ENCODE data around the gene ADM2. TPM values are rescaled to one million over a fixed set of nuclear protein-coding genes. Genes with fewer than 3 reads are reported as not detected.

Gene ADM2
- total and polyA plus RNA-seq, 2 experiments from 2014 or later = 4.1 to 5.1 TPM

DNA sequence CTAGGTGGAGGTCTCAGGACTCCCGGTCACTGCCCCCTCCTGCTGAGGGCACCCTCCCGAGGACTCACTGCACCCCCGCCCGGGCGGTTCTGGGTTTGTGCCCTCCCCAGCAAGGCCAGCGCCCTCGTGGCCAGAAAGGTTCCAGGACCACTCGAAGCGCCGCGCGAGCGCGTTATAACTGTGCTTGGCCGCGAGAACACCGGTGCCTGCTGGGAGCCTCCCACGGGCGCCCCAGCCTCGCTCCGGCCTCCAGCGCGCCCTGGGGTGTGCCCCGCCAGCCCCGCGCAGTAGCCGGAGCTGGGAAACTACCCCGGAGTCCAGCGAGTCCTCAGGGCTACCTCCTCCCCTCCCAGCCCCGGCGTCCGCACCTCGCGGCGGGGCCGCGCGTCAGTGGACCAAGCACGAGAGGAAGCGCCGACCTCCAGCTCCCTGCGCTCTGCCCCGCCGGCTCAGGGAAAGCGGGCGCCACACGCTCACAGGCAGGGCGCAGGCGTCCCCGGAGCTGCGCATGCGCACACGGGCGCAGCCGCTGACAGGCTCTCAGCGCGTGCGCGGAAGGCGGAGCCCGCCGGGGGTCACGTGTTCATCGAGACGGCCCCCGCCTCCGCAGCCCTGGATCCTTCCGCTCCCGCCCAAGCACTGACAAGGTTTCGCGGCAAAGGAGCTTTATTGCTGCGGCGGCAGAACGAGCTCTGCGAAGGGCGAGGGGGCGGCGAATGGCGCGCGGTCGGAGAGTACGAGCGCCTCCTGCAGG is 43.9 kb downstream of the ADM2 start, which contains the start of gene SCO2:
SCO2 (minus strand) TSS at position 495 of the 754 bp plus-strand sequence. CDS start 1,187 bp downstream, outside the sequence.
- Histone ChIP-seq H3K9me2 (replicated peaks; ENCODE audit: insufficient read depth) (no peaks in the 10 kb centered on the region), H3K4me2 (peak within 1 kb of the TSS; percentile 94), H3K4me1 (ENCODE audit: insufficient read depth) (peaks cover 20% of the 10 kb centered on the region), H3K79me2 (peaks cover 37% of the 10 kb centered on the region), H3K27me3 (peaks cover 1% of the 10 kb centered on the region), H3K36me3 (replicated peaks; ENCODE audit: insufficient read depth, low read depth) (no peaks in the 10 kb centered on the region), H3K27ac (peak within 1 kb of the TSS; percentile 98), H4K20me1 (ENCODE audit: insufficient read depth, poor library complexity, severe bottlenecking) (peaks cover 13% of the 10 kb centered on the region), H3K4me3 (peak within 1 kb of the TSS; percentile 67), H3K9me3 (ENCODE audit: low read depth) (no peaks in the 10 kb centered on the region), H2AFZ (peak within 1 kb of the TSS; percentile 80)
- peak; percentile 99 for DNase-seq (ENCODE audit: low spot score)
- TF ChIP-seq EZH2 (IDR thresholded peaks at IDR 0.05; ENCODE audit: borderline replicate concordance) = no peak
- TF ChIP-seq, protein P1, sequence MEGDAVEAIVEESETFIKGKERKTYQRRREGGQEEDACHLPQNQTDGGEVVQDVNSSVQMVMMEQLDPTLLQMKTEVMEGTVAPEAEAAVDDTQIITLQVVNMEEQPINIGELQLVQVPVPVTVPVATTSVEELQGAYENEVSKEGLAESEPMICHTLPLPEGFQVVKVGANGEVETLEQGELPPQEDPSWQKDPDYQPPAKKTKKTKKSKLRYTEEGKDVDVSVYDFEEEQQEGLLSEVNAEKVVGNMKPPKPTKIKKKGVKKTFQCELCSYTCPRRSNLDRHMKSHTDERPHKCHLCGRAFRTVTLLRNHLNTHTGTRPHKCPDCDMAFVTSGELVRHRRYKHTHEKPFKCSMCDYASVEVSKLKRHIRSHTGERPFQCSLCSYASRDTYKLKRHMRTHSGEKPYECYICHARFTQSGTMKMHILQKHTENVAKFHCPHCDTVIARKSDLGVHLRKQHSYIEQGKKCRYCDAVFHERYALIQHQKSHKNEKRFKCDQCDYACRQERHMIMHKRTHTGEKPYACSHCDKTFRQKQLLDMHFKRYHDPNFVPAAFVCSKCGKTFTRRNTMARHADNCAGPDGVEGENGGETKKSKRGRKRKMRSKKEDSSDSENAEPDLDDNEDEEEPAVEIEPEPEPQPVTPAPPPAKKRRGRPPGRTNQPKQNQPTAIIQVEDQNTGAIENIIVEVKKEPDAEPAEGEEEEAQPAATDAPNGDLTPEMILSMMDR (IDR thresholded peaks at IDR 0.05; ENCODE audit: poor library complexity) = peak; percentile 64
- 1% methylated on average over 73 of the region's 84 CpGs for WGBS (ENCODE audit: low lambda C conversion rate, missing lambda C conversion rate)

DNA sequence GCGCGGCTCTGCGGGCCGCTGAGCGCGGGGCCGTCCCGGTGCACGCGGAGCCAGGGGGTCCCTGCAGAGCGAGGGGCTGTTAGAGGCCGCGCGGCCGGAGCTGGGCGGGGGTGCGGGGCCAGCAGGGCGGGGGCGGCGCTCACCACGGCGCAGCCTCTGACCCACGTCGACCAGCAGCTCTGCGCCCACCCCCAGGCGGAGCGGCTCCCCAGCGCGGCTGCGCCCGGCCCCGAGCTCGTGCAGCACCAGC is 44.4 kb downstream of the ADM2 start:
- Histone ChIP-seq H3K4me1 (ENCODE audit: insufficient read depth) (peaks cover 25% of the 10 kb centered on the region), H3K9me3 (ENCODE audit: low read depth) (no peaks in the 10 kb centered on the region), H3K36me3 (replicated peaks; ENCODE audit: insufficient read depth, low read depth) (no peaks in the 10 kb centered on the region), H3K9me2 (replicated peaks; ENCODE audit: insufficient read depth) (no peaks in the 10 kb centered on the region), H3K27ac (peak overlapping the region; percentile 98), H3K4me3 (peak overlapping the region; percentile 67), H3K27me3 (peaks cover 5% of the 10 kb centered on the region), H4K20me1 (ENCODE audit: insufficient read depth, poor library complexity, severe bottlenecking) (peaks cover 13% of the 10 kb centered on the region), H3K4me2 (peak overlapping the region; percentile 94), H3K79me2 (peaks cover 35% of the 10 kb centered on the region), H2AFZ (peak overlapping the region; percentile 80)
- DNase-seq (ENCODE audit: low spot score) = no peak
- 0% methylated on average over 11 of the region's 33 CpGs for WGBS (ENCODE audit: low lambda C conversion rate, missing lambda C conversion rate)
- TF ChIP-seq, protein P1 (IDR thresholded peaks at IDR 0.05; ENCODE audit: poor library complexity) = no peak
- no peak for TF ChIP-seq EZH2 (IDR thresholded peaks at IDR 0.05; ENCODE audit: borderline replicate concordance)
- no peak for TF ChIP-seq EZH2phosphoT487 (IDR thresholded peaks at IDR 0.05; ENCODE audit: low read depth, severe bottlenecking, unreplicated experiment)

- peaks cover 30% of the 10 kb centered on the region for H3K4me1 ChIP-seq (ENCODE audit: insufficient read depth)
- H3K27me3 ChIP-seq = peaks cover 9% of the 10 kb centered on the region
- no peaks in the 10 kb centered on the region for H3K36me3 ChIP-seq (replicated peaks; ENCODE audit: insufficient read depth, low read depth)
- peaks cover 13% of the 10 kb centered on the region for H4K20me1 ChIP-seq (ENCODE audit: insufficient read depth, poor library complexity, severe bottlenecking)
- peak overlapping the region; percentile 80 for H2AFZ ChIP-seq
- peak overlapping the region; percentile 98 for H3K27ac ChIP-seq
- peak; percentile 89 for DNase-seq (ENCODE audit: low spot score)
- no peaks in the 10 kb centered on the region for H3K9me2 ChIP-seq (replicated peaks; ENCODE audit: insufficient read depth)
- peak overlapping the region; percentile 94 for H3K4me2 ChIP-seq
- WGBS (ENCODE audit: low lambda C conversion rate, missing lambda C conversion rate) = 2% methylated on average over 18 of the region's 77 CpGs
- H3K4me3 ChIP-seq = peak overlapping the region; percentile 67
- TF ChIP-seq, protein P1 (IDR thresholded peaks at IDR 0.05; ENCODE audit: poor library complexity) = peak; percentile 59
- TF ChIP-seq EZH2 (IDR thresholded peaks at IDR 0.05; ENCODE audit: borderline replicate concordance) = no peak
- H3K79me2 ChIP-seq = peaks cover 32% of the 10 kb centered on the region
- H3K9me3 ChIP-seq (ENCODE audit: low read depth) = no peaks in the 10 kb centered on the region
These were observed 44.9 kb downstream of the ADM2 start for GRCh38 chr22:50526108-50526833.

Measured in hepatocyte (in vitro differentiated cells).